CD4-positive, alpha-beta T cell treated with Interferon alpha-2 for 1 hour (primary cell): ENCODE measurements around the gene PTPRCAP.

Source experiments
- DNase-seq, 2 donors: peaks; one replicate each; pipeline ENCODE4 v3.0.0-alpha.2; 2020 to 2022

Gene PTPRCAP

GRCh38 chr11:67395555-67396258 is 41.8 kb downstream of the PTPRCAP start:
- no peak for DNase-seq

- DNase-seq, result no peak
Measured at GRCh38 chr11:67393990-67394389, 43.5 kb downstream of the PTPRCAP start.

GRCh38 chr11:67393437-67393836 is 44.0 kb downstream of the PTPRCAP start:
- DNase-seq, result no peak

- no peak for DNase-seq
Measured at GRCh38 chr11:67392183-67392715, 45.2 kb downstream of the PTPRCAP start.

- peak; percentile 90 to 93 for DNase-seq
Measured at GRCh38 chr11:67391304-67392182, 45.9 kb downstream of the PTPRCAP start, which contains the start of gene RAD9A. TSS of gene RAD9A (plus strand) at chr11:67391986. CDS start at chr11:67392045, 59 bp downstream.

GRCh38 chr11:67390947-67391303 is 46.6 kb downstream of the PTPRCAP start:
- DNase-seq, result no peak

- peak; percentile 50 to 72 for DNase-seq
Measured at GRCh38 chr11:67389477-67389876, 48.0 kb downstream of the PTPRCAP start.

- DNase-seq, result no peak
Measured at GRCh38 chr11:67387518-67387917, 50.0 kb downstream of the PTPRCAP start.

- no peak for DNase-seq
Measured at GRCh38 chr11:67387069-67387468, 50.4 kb downstream of the PTPRCAP start.
